CD4-positive, alpha-beta T cell (primary cell): ENCODE data around the gene CLTRN. TPM values are rescaled to one million over a fixed set of nuclear protein-coding genes. Genes with fewer than 3 reads are reported as not detected.

Source experiments
- ATAC-seq: fragments of 200-7000 bp; cut with Tn5 transposase; one replicate; pipeline ENCODE4 v1.10.0; 2022; ENCODE audit warnings: mild to moderate bottlenecking; ENCODE audit not compliant: poor library complexity
- CTCF ChIA-PET: fragments of 350-600 bp; sonication (Branson Sonifier 250); formaldehyde crosslinking; loops from one replicate; lab custom pipeline; 2021; ENCODE audit warnings: antibody characterized with exemption, inconsistent platforms; lab: Charles Lee
- POLR2A ChIA-PET: fragments of 350-600 bp; sonication (Branson Sonifier 250); formaldehyde crosslinking; loops from one replicate; lab custom pipeline; 2021; ENCODE audit warnings: antibody characterized with exemption, inconsistent platforms; lab: Charles Lee
- DNase-seq, 14 experiments: peaks; one replicate each; pipeline ENCODE4 v3.0.0-alpha.2; 2013 to 2020; ENCODE audit warnings: mixed read lengths in 2 of 14
- H3K27ac ChIP-seq, 2 donors: one replicate each; pipeline versions ENCODE4 v1.5.1 to v1.7.0; 2013; ENCODE audit warnings: low read length in 2 of 2, low read depth in 1 of 2, mild to moderate bottlenecking in 1 of 2
- H3K27me3 ChIP-seq, 2 experiments: 1 replicate in 1 of 2; 2 replicates in 1 of 2; pipeline versions ENCODE4 v1.6.1 to v1.7.0; 2013; ENCODE audit warnings: low read length in 2 of 2, control low read depth in 1 of 2, mild to moderate bottlenecking in 1 of 2, moderate library complexity in 1 of 2; ENCODE audit not compliant: insufficient read depth in 2 of 2, control insufficient read depth in 1 of 2
- H3K36me3 ChIP-seq: one replicate; pipeline ENCODE4 v1.6.1; 2013; ENCODE audit warnings: low read length, control low read depth; ENCODE audit not compliant: insufficient read depth
- H3K4me1 ChIP-seq: one replicate; pipeline ENCODE4 v1.6.1; 2013; ENCODE audit warnings: low read length, control low read depth; ENCODE audit not compliant: insufficient read depth
- H3K4me3 ChIP-seq: one replicate; pipeline ENCODE4 v1.5.1; 2013; ENCODE audit warnings: mild to moderate bottlenecking, low read length, moderate library complexity
- H3K9me3 ChIP-seq, 2 experiments: 1 replicate in 1 of 2; 2 replicates in 1 of 2; pipeline versions ENCODE4 v1.6.1 to v1.7.0; 2013; ENCODE audit warnings: low read length in 2 of 2, mild to moderate bottlenecking in 2 of 2, control low read depth in 1 of 2, moderate library complexity in 1 of 2; ENCODE audit not compliant: control insufficient read depth in 1 of 2, insufficient read depth in 1 of 2
- H3K27ac Mint-ChIP-seq: one replicate; pipeline ENCODE4 v1.8.0; 2020; ENCODE audit warnings: mixed read lengths
- H3K27me3 Mint-ChIP-seq: one replicate; pipeline ENCODE4 v1.8.0; 2021; ENCODE audit warnings: mixed read lengths
- H3K36me3 Mint-ChIP-seq: one replicate; pipeline ENCODE4 v1.8.0; 2021; ENCODE audit warnings: low read depth, mixed read lengths
- H3K4me1 Mint-ChIP-seq: one replicate; pipeline ENCODE4 v1.8.0; 2021; ENCODE audit warnings: low read depth, mixed read lengths
- H3K4me3 Mint-ChIP-seq: one replicate; pipeline ENCODE4 v1.8.0; 2020; ENCODE audit warnings: mild to moderate bottlenecking, mixed read lengths
- H3K9me3 Mint-ChIP-seq: one replicate; pipeline ENCODE4 v1.8.0; 2020; ENCODE audit warnings: mixed read lengths
- intact Hi-C, 2 experiments: fragments of 100-400 bp; cut with DNase I in 1 of 2; cut with micrococcal nuclease in 1 of 2; formaldehyde crosslinking; loops; one replicate each; pipeline versions ENCODE4 v1.15.1 to v1.9.0; 2023 to 2025; cut with DNase I, micrococcal nuclease
- total RNA-seq, 174 experiments: library from RNA in 2 of 174; stranded (reverse) in 2 of 174; gene quantifications; one replicate each; pipeline ENCODE4 v1.2.3 and lab custom pipeline; 2021 to 2026
- TF ChIP-seq, protein P1 (sequence below): fragments of 200-600 bp; IDR thresholded peaks from one replicate; pipeline ENCODE4 v1.8.0; 2022; ENCODE audit warnings: antibody characterized with exemption, mild to moderate bottlenecking

CLTRN gene
- total RNA-seq, 2 experiments from 2014 or later = 0.44 to 0.56 TPM

DNA sequence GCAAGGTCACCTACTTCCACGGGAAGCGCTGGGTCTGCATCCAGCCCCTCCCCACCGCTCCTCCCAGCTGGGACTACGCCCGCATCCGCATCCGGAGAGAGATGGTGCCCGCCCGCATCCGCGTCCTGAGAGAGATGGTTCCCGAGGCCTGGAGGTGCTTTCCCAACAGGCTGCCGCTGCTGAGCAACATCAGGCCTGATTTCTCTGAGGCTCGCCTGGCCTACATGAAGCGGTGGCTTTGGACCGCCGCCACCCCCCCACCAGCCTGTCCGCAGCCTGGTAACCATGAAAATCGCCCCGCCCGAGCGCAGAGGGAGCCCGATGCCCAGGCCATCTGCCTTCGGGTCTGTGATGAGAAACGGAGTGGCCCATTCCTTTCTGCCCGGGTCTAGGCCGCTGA is 18.1 kb downstream of the CLTRN start:
- no peak overlapping the region for H3K4me3 ChIP-seq
- no peaks in the 10 kb centered on the region for H3K9me3 Mint-ChIP-seq
- no peaks in the 10 kb centered on the region for H3K9me3 ChIP-seq
- no peak overlapping the region for H3K4me3 Mint-ChIP-seq
- DNase-seq (no peak), ATAC-seq (no peak)
- H3K36me3 Mint-ChIP-seq = no peaks in the 10 kb centered on the region
- H3K27ac ChIP-seq = no peak overlapping the region
- H3K4me1 Mint-ChIP-seq = peaks cover 12% of the 10 kb centered on the region
- H3K4me1 ChIP-seq = no peaks in the 10 kb centered on the region
- H3K27ac Mint-ChIP-seq = no peak overlapping the region
- intact Hi-C loops = no loop called here
- H3K27me3 ChIP-seq = no peaks in the 10 kb centered on the region
- H3K36me3 ChIP-seq = no peaks in the 10 kb centered on the region
- POLR2A ChIA-PET = no interaction called here
- TF ChIP-seq, protein P1, sequence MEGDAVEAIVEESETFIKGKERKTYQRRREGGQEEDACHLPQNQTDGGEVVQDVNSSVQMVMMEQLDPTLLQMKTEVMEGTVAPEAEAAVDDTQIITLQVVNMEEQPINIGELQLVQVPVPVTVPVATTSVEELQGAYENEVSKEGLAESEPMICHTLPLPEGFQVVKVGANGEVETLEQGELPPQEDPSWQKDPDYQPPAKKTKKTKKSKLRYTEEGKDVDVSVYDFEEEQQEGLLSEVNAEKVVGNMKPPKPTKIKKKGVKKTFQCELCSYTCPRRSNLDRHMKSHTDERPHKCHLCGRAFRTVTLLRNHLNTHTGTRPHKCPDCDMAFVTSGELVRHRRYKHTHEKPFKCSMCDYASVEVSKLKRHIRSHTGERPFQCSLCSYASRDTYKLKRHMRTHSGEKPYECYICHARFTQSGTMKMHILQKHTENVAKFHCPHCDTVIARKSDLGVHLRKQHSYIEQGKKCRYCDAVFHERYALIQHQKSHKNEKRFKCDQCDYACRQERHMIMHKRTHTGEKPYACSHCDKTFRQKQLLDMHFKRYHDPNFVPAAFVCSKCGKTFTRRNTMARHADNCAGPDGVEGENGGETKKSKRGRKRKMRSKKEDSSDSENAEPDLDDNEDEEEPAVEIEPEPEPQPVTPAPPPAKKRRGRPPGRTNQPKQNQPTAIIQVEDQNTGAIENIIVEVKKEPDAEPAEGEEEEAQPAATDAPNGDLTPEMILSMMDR = no peak
- no peaks in the 10 kb centered on the region for H3K27me3 Mint-ChIP-seq
- CTCF ChIA-PET = no interaction called here

DNA sequence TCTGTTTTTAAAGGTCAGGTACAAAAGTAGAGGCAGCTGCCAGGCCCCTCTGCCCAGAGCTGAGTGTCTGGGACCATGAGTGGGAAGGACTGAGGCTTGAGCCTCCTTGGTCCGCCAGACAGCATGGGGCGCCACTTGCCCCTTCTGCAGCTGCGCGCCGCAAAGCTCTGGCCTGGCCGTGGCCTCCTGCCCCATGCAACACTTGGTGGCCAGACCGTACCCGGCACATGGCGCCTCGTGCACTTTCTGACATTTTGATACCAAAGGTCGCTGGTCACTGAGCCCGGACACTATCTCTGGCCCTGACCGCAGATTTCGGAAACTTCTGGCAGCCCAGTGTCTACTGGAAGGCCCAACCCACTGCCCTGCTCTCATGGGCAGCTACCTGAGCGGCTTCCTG is 18.6 kb downstream of the CLTRN start:
- Mint-ChIP-seq H3K27me3 (no peaks in the 10 kb centered on the region), H3K9me3 (no peaks in the 10 kb centered on the region), H3K4me1 (peaks cover 12% of the 10 kb centered on the region), H3K36me3 (no peaks in the 10 kb centered on the region), H3K27ac (no peak overlapping the region), H3K4me3 (no peak overlapping the region)
- no peaks in the 10 kb centered on the region for H3K27me3 ChIP-seq
- no peak overlapping the region for H3K4me3 ChIP-seq
- H3K36me3 ChIP-seq = no peaks in the 10 kb centered on the region
- no peak overlapping the region for H3K27ac ChIP-seq
- no peaks in the 10 kb centered on the region for H3K4me1 ChIP-seq
- ChIA-PET POLR2A (no interaction called here), CTCF (no interaction called here)
- DNase-seq (no peak), ATAC-seq (no peak)
- no peaks in the 10 kb centered on the region for H3K9me3 ChIP-seq
- intact Hi-C loops = no loop called here
- TF ChIP-seq, protein P1 = no peak

DNA sequence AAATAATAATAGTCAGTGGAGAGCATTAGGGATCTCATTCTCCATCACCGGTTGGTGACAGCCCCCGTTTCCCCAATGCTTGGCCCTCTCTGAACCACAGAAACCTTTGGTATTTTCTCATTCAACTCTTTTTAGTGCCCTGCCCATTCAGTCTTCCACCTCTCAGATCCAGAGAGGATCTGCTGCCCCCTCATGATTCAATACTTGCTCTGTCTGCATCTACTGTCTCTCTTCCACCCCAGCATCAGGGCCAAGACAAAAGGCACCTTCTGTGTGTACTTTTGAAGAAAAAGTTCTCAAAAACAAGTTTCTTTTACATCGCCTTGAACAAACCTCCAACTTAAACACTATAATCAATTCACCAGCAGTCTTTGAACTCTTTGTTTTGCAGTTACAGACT is 19.3 kb downstream of the CLTRN start:
- intact Hi-C loops = loop anchor here in 1 of 2 experiments (2.0 kb wide), 1 partner anchor 64 kb away; no protein-coding TSS in a partner anchor
- Mint-ChIP-seq H3K36me3 (no peaks in the 10 kb centered on the region), H3K4me1 (peaks cover 12% of the 10 kb centered on the region), H3K27ac (no peak overlapping the region), H3K9me3 (no peaks in the 10 kb centered on the region), H3K27me3 (no peaks in the 10 kb centered on the region), H3K4me3 (no peak overlapping the region)
- no peak for DNase-seq
- ChIA-PET CTCF (no interaction called here), POLR2A (no interaction called here)
- no peak overlapping the region for H3K4me3 ChIP-seq
- no peak overlapping the region for H3K27ac ChIP-seq
- H3K27me3 ChIP-seq = no peaks in the 10 kb centered on the region
- H3K36me3 ChIP-seq = no peaks in the 10 kb centered on the region
- TF ChIP-seq, protein P1 = no peak
- H3K4me1 ChIP-seq = no peaks in the 10 kb centered on the region
- no peaks in the 10 kb centered on the region for H3K9me3 ChIP-seq
- ATAC-seq = no peak
